ENCODE measurements around the gene PERM1.

The PERM1 gene

GRCh38 chr1:1022302-1023009, 40.6 kb upstream of the PERM1 start:
- no peaks in the 10 kb centered on the region for H3K9me3 ChIP-seq (ENCODE audit: severe bottlenecking)
- peak overlapping the region; percentile 96 for H3K27ac ChIP-seq (ENCODE audit: poor library complexity, severe bottlenecking)
- ATAC-seq (ENCODE audit: low read depth) (no peak), DNase-seq (ENCODE audit: low spot score) (no peak)
- TF ChIP-seq CTCF (IDR thresholded peaks at IDR 0.05; ENCODE audit: poor library complexity, severe bottlenecking): no peak
- peaks cover 29% of the 10 kb centered on the region for H3K4me1 ChIP-seq (ENCODE audit: insufficient read depth, poor library complexity, severe bottlenecking)
- H3K4me3 ChIP-seq (ENCODE audit: severe bottlenecking): peak overlapping the region; percentile 99
- peaks cover 48% of the 10 kb centered on the region for H3K36me3 ChIP-seq (ENCODE audit: low read depth)
- no peaks in the 10 kb centered on the region for H3K27me3 ChIP-seq (ENCODE audit: insufficient read depth, poor library complexity, severe bottlenecking)

- peak overlapping the region; percentile 99 for H3K4me3 ChIP-seq (ENCODE audit: severe bottlenecking)
- no peak for TF ChIP-seq CTCF (IDR thresholded peaks at IDR 0.05; ENCODE audit: poor library complexity, severe bottlenecking)
- no peaks in the 10 kb centered on the region for H3K9me3 ChIP-seq (ENCODE audit: severe bottlenecking)
- ATAC-seq (ENCODE audit: low read depth) (peak; percentile 47), DNase-seq (ENCODE audit: low spot score) (no peak)
- H3K27ac ChIP-seq (ENCODE audit: poor library complexity, severe bottlenecking): peak overlapping the region; percentile 96
- no peaks in the 10 kb centered on the region for H3K27me3 ChIP-seq (ENCODE audit: insufficient read depth, poor library complexity, severe bottlenecking)
- H3K4me1 ChIP-seq (ENCODE audit: insufficient read depth, poor library complexity, severe bottlenecking): peaks cover 29% of the 10 kb centered on the region
- H3K36me3 ChIP-seq (ENCODE audit: low read depth): peaks cover 42% of the 10 kb centered on the region
These were observed 40.0 kb upstream of the PERM1 start for GRCh38 chr1:1021920-1022259.

GRCh38 chr1:1021010-1021919, 39.4 kb upstream of the PERM1 start:
- Histone ChIP-seq H3K27ac (ENCODE audit: poor library complexity, severe bottlenecking) (peak overlapping the region; percentile 96), H3K9me3 (ENCODE audit: severe bottlenecking) (no peaks in the 10 kb centered on the region), H3K4me1 (ENCODE audit: insufficient read depth, poor library complexity, severe bottlenecking) (peaks cover 29% of the 10 kb centered on the region), H3K4me3 (ENCODE audit: severe bottlenecking) (peak overlapping the region; percentile 99), H3K27me3 (ENCODE audit: insufficient read depth, poor library complexity, severe bottlenecking) (no peaks in the 10 kb centered on the region), H3K36me3 (ENCODE audit: low read depth) (peaks cover 36% of the 10 kb centered on the region)
- DNase-seq (ENCODE audit: low spot score) (no peak), ATAC-seq (ENCODE audit: low read depth) (peak; percentile 44)
- no peak for TF ChIP-seq CTCF (IDR thresholded peaks at IDR 0.05; ENCODE audit: poor library complexity, severe bottlenecking)

- Histone ChIP-seq H3K9me3 (ENCODE audit: severe bottlenecking) (no peaks in the 10 kb centered on the region), H3K4me3 (ENCODE audit: severe bottlenecking) (peak overlapping the region; percentile 99), H3K36me3 (ENCODE audit: low read depth) (peaks cover 29% of the 10 kb centered on the region), H3K27me3 (ENCODE audit: insufficient read depth, poor library complexity, severe bottlenecking) (no peaks in the 10 kb centered on the region), H3K4me1 (ENCODE audit: insufficient read depth, poor library complexity, severe bottlenecking) (peaks cover 23% of the 10 kb centered on the region), H3K27ac (ENCODE audit: poor library complexity, severe bottlenecking) (peak overlapping the region; percentile 96)
- no peak for TF ChIP-seq CTCF (IDR thresholded peaks at IDR 0.05; ENCODE audit: poor library complexity, severe bottlenecking)
- no peak for ATAC-seq (ENCODE audit: low read depth)
- DNase-seq (ENCODE audit: low spot score): no peak
These were observed 38.6 kb upstream of the PERM1 start for GRCh38 chr1:1020415-1021009.

Data from RWPE2 (cell line).